GM23338 (cell line): Measurements from ENCODE around the gene RUBCN.

Experiments used
- CREB1 ChIP-seq: fragments of 250-450 bp; sonication (Bioruptor Pico); IDR thresholded peaks from 2 replicates; pipeline ENCODE4 v1.5.0; 2020; ENCODE audit warnings: low read depth, mild to moderate bottlenecking, moderate library complexity
- EZH2 ChIP-seq: fragments of 200-600 bp; sonication (generic); IDR thresholded peaks from one replicate; pipeline ENCODE4 v1.8.0; 2017; ENCODE audit warnings: antibody characterized with exemption, mild to moderate bottlenecking, low read depth; ENCODE audit not compliant: unreplicated experiment
- EZH2phosphoT487 ChIP-seq: fragments of 200-600 bp; sonication (generic); IDR thresholded peaks from one replicate; pipeline ENCODE4 v1.8.1; 2018; ENCODE audit warnings: antibody characterized with exemption; ENCODE audit not compliant: unreplicated experiment
- POLR2AphosphoS5 ChIP-seq: IDR thresholded peaks from 2 replicates; pipeline ENCODE4 v1.6.1; 2016; ENCODE audit warnings: antibody characterized with exemption, low read depth
- TF ChIP-seq, protein P1 (sequence below): IDR thresholded peaks from one replicate; pipeline ENCODE4 v1.6.1; 2018; ENCODE audit warnings: antibody characterized with exemption; ENCODE audit not compliant: unreplicated experiment
- TF ChIP-seq, protein P2 (sequence below), 2 experiments: fragments of 200-600 bp in 1 of 2; sonication (generic) in 1 of 2; conservative IDR thresholded peaks; 2 replicates each; pipeline versions ENCODE4 v1.5.1 to v1.6.1; 2016 to 2017; ENCODE audit warnings: antibody characterized with exemption in 2 of 2, low read depth in 2 of 2, mild to moderate bottlenecking in 2 of 2, moderate library complexity in 1 of 2
- TF ChIP-seq, protein P3 (sequence below): IDR thresholded peaks from 2 replicates; pipeline ENCODE4 v1.6.1; 2016; ENCODE audit warnings: antibody characterized with exemption

DNA sequence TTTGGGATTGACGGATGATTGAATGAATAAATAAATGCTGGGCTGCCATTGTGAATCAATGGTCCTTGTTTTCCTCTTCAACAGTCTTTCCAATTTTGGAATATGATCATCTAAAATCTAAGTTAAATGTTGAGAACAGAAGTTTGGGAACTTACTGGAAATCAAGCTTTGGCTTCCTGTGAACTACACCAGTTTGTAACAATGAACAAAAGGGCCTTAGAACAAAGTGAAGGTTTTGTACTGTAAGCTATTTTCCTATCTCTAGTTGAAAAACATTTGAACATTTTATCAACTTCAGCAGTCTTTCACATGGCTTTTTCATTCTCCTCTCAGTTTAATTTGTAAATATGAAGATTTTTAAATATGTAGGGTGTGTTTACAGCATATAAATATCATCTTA, 66.3 kb downstream of the RUBCN start:
- TF ChIP-seq, protein P1, sequence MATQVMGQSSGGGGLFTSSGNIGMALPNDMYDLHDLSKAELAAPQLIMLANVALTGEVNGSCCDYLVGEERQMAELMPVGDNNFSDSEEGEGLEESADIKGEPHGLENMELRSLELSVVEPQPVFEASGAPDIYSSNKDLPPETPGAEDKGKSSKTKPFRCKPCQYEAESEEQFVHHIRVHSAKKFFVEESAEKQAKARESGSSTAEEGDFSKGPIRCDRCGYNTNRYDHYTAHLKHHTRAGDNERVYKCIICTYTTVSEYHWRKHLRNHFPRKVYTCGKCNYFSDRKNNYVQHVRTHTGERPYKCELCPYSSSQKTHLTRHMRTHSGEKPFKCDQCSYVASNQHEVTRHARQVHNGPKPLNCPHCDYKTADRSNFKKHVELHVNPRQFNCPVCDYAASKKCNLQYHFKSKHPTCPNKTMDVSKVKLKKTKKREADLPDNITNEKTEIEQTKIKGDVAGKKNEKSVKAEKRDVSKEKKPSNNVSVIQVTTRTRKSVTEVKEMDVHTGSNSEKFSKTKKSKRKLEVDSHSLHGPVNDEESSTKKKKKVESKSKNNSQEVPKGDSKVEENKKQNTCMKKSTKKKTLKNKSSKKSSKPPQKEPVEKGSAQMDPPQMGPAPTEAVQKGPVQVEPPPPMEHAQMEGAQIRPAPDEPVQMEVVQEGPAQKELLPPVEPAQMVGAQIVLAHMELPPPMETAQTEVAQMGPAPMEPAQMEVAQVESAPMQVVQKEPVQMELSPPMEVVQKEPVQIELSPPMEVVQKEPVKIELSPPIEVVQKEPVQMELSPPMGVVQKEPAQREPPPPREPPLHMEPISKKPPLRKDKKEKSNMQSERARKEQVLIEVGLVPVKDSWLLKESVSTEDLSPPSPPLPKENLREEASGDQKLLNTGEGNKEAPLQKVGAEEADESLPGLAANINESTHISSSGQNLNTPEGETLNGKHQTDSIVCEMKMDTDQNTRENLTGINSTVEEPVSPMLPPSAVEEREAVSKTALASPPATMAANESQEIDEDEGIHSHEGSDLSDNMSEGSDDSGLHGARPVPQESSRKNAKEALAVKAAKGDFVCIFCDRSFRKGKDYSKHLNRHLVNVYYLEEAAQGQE, result no peak
- TF ChIP-seq, protein P2, sequence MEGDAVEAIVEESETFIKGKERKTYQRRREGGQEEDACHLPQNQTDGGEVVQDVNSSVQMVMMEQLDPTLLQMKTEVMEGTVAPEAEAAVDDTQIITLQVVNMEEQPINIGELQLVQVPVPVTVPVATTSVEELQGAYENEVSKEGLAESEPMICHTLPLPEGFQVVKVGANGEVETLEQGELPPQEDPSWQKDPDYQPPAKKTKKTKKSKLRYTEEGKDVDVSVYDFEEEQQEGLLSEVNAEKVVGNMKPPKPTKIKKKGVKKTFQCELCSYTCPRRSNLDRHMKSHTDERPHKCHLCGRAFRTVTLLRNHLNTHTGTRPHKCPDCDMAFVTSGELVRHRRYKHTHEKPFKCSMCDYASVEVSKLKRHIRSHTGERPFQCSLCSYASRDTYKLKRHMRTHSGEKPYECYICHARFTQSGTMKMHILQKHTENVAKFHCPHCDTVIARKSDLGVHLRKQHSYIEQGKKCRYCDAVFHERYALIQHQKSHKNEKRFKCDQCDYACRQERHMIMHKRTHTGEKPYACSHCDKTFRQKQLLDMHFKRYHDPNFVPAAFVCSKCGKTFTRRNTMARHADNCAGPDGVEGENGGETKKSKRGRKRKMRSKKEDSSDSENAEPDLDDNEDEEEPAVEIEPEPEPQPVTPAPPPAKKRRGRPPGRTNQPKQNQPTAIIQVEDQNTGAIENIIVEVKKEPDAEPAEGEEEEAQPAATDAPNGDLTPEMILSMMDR (conservative IDR thresholded peaks at IDR 0.05; ENCODE audit: low read depth in 2 of 2), result no peak
- no peak for TF ChIP-seq EZH2phosphoT487
- no peak for TF ChIP-seq POLR2AphosphoS5
- no peak for TF ChIP-seq EZH2
- TF ChIP-seq CREB1 (CRISPR knock-in tag), result no peak
- TF ChIP-seq, protein P3, sequence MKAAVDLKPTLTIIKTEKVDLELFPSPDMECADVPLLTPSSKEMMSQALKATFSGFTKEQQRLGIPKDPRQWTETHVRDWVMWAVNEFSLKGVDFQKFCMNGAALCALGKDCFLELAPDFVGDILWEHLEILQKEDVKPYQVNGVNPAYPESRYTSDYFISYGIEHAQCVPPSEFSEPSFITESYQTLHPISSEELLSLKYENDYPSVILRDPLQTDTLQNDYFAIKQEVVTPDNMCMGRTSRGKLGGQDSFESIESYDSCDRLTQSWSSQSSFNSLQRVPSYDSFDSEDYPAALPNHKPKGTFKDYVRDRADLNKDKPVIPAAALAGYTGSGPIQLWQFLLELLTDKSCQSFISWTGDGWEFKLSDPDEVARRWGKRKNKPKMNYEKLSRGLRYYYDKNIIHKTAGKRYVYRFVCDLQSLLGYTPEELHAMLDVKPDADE, result no peak
